NCI-H146 treated with DMSO at 0.1 percent for 48 hours (cell line): ENCODE data around the gene DENND1A.

ENCODE experiments used
- DNase-seq: peaks from one replicate; lab custom pipeline; 2025; ENCODE audit not compliant: unreplicated experiment; lab: John Stamatoyannopoulos, UW

The DENND1A gene

DNA sequence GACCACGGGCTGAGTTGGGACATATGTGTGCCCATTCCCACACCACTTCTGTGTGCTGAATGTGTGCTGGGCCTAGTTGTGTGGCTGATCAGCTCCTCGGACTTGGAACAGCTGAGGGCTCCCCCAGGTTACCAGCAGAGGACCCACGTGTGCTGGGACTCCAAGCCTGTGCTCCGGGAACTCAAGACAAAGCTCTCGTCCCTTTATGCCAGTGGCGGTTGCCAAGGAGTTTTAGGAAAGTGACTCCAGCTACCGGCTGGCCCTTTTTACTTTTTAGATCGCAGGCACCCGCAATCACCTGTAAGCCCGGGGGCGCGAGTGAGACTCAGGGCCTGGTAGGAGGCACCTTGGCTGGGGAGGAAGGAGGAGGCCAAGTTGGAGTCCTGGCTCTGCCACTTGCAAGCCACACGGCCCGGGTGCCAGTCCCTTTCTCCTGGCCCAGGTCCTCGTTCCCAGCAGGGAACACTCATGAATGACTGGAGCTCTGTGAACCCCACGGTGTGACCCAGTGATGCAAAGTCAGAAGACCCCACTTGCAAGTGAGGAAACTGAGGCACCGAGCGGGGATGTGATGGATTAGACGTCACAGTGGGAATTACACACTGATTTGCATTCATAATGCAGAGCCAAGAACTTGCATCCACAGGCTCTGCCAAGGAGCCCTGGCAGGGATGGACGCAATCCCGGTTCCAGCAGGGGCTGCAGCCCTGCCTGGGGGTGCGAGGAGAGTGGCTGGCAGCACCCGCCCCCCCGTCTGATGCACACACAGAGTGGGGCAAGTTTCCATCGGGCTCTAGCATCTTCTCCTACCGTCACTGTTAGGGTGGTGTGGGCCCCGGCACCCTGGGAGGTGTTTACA, 547.0 kb downstream of the DENND1A start:
- DNase-seq, result no peak

GRCh38 chr9:123380852-123381705, 548.8 kb downstream of the DENND1A start:
- no peak for DNase-seq

GRCh38 chr9:123378956-123379660, 550.8 kb downstream of the DENND1A start:
- DNase-seq, result no peak

DNA sequence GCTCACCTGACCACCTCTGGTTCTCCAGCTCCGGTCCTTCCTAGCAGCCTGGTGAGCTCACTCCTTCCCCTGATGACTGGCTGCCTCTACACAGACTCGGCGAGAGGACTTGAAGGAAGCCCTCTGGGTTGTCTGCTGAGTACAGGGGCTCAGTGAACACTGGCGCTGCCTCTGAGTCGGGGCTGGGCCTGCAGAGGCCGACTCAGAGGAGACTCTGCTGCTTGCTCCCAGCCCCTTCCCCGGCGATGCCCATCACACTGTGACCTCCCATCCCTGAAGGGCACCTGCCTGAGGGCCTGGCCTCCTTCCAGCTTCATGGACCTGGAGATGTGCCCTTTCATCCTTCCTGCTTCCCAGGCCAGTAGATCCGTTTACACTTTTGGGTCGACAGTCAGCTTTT, 551.9 kb downstream of the DENND1A start:
- DNase-seq, result no peak

GRCh38 chr9:123377211-123377971, 552.5 kb downstream of the DENND1A start:
- no peak for DNase-seq

DNA sequence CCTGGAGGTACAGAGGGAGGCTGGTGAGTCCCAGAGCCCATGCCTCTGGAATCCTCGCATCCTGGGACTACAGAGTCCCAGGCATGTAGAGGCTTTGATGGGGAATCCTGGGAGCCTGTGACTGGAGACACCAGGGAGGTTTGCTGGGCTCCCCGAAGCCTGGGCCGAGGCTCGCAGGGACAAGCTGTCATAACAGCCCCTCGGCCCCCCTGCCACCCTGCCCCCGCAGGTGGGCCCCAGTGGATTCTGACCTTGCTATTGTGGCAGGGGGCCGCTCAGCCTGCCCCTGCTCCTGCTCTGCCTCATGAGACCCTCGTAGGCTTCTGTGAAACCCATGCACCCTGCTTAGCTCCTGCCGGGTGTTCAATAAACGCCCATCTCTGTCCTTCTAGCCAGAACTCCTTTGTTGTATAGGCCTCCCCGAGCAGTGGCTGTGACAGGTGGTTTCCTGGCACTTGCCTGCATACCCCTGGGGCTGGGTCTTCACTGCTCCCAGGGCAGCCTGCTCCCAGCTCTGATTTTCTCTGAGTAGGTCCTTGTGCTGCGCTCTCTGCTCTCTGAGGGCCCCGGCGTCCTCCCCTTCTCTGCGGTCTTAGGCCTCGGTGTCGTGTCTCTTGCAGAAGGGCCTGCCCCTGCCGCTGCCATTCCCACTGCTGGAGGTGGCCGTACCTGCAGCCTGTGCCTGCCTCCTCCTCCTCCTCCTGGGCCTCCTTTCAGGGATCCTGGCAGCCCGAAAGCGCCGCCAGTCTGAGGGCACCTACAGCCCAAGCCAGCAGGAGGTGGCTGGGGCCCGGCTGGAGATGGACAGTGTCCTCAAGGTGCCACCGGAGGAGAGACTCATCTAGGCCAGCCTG, 553.5 kb downstream of the DENND1A start:
- DNase-seq, result no peak

DNA sequence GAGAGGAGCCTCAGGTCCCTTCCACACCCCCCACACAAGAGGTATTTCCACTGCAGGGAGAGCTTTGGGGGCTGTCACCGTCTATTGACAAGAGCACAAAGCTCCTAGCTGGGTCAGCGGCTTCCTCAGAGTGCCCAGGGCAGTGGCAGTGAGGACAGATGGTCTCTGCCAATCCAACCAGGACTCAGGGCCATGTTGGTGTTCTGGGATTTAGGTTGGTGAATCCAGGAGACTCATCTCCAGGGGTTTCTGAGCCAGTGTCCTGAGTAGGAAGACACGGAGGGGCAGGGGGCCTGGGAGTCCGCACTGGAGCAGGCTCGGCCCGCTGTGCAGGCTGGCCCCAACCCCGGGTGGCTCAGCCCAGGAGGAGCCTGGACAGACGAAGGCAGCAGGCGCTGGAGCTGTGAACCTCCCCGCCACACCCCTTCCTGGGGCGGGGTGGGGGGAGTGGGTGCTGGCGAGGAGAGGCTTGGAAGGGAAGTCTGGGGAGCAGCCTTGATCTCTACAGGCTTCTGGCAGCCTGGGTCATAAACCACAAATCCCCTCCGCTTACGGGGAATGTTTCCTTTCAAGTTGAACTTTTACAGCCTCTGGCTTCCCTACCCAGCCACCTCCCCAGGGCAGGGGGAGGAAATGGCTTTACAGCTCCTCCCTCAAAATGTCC, 554.3 kb downstream of the DENND1A start:
- DNase-seq, result no peak

- DNase-seq, result no peak
These were observed 556.0 kb downstream of the DENND1A start for GRCh38 chr9:123373946-123374345.

DNA sequence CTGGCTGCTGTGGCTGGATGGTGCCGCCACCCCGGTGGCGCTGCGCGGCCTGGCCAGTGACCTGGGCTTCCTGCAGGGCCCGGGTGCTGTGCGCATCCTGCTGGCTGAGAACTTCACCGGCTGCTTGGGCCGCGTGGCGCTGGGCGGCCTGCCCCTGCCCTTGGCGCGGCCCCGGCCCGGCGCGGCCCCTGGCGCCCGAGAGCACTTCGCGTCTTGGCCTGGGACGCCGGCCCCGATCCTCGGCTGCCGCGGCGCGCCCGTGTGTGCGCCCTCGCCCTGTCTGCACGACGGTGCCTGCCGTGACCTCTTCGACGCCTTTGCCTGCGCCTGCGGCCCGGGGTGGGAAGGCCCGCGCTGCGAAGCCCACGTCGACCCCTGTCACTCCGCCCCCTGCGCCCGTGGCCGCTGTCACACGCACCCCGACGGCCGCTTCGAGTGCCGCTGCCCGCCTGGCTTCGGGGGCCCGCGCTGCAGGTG, 556.4 kb downstream of the DENND1A start:
- DNase-seq, result no peak

DNA sequence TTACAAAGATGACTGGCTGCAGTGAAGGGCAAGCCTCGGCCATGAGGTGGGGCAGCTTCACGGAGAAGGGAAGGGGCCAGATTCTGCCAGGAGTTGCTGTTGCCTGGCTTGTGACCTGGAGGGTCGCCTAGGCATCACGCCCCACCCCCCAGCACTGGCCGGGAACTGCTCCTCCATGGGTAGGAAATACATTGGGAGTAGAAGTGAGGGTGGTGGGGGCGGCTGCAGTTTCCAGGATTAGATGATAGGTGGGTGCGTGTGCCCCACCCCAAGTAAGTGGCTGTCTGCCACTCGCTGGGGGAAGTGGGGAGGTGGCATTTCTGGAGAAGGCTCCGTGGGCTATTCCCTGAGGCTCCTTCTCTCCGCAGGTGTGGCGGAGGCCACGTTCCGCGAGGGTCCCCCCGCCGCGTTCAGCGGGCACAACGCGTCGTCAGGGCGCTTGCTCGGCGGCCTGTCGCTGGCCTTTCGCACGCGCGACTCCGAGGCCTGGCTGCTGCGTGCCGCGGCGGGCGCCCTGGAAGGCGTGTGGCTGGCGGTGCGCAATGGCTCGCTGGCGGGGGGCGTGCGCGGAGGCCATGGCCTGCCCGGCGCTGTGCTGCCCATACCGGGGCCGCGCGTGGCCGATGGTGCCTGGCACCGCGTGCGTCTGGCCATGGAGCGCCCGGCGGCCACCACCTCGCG, 557.0 kb downstream of the DENND1A start:
- DNase-seq, result no peak

- no peak for DNase-seq
These were observed 557.9 kb downstream of the DENND1A start for GRCh38 chr9:123371805-123372590.

GRCh38 chr9:123371228-123371584, 558.7 kb downstream of the DENND1A start:
- no peak for DNase-seq

DNA sequence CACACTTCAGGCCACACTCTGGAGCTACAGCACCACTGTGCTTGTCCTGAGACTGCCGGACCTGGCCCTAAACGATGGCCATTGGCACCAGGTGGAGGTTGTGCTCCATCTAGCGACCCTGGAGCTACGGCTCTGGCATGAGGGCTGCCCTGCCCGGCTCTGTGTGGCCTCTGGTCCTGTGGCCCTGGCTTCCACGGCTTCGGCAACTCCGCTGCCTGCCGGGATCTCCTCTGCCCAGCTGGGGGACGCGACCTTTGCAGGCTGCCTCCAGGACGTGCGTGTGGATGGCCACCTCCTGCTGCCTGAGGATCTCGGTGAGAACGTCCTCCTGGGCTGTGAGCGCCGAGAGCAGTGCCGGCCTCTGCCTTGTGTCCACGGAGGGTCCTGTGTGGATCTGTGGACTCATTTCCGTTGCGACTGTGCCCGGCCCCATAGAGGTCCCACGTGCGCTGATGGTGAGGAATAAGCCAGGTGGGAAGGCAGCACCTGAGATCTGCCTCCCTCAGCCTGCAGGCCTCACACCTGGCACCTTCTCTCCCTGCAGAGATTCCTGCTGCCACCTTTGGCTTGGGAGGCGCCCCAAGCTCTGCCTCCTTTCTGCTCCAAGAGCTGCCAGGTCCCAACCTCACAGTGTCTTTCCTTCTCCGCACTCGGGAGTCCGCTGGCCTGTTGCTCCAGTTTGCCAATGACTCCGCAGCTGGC, 559.2 kb downstream of the DENND1A start:
- DNase-seq, result no peak

- no peak for DNase-seq
These were observed 559.8 kb downstream of the DENND1A start for GRCh38 chr9:123370108-123370507.

- DNase-seq, result no peak
These were observed 560.6 kb downstream of the DENND1A start for GRCh38 chr9:123369296-123369695.

DNA sequence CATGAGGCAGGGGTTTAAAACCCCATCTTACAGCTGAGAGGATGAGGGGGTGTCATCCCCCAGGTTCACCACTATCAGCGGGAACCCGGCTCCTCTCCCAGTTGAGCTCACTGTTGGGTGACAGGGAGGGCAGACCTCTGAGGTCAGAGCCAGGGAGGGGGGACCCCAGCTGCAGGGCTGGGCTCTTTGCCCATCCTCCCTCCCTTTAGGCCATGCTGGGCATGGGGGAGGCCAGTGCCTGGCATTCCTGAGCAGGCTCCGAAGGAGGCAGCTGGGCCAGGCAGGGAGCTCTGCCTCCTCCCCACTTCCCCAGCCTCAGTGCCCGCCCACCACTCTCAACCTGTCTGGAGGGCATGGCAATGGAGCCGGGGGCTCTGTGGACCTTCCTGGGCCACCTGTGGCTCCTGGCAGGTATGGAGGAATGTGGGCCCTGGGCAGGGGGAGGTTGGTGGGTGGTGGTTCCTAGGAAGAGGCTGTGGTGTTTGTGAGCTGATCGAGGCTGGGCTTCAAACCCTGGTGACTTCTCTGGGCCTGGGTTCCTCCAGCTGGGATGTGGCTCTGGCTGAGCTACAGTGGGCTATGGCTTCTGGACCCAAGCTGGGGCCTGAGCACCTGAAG, 561.3 kb downstream of the DENND1A start:
- DNase-seq, result no peak

DNA sequence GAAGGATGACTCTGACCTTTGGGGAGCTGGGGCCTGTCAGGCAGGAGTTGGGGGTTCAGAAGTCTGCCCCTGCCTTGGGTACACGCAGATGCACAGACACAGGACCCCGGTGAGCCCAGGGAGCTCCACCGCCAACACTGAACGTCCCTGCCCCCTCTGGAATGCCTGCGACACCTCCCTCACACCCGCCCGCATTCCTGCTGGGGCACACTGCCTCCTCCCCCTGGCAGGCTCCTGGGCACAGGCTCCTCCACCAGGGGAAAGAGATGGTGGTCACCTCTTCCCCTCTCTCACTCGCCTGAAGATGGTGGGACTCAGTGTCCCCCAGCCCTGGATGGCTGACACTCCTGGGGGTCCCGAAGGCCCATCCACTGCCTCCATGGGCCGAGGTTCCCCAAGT, 561.9 kb downstream of the DENND1A start:
- DNase-seq, result no peak
